Activated CD4-positive, alpha-beta T cell treated with anti-CD3 and anti-CD28 coated beads for 36 hours (primary cell): Measurements from ENCODE around the gene C6orf163. TPM values are rescaled to one million over a fixed set of nuclear protein-coding genes. Genes with fewer than 3 reads are reported as not detected.

Source experiments
- ATAC-seq: fragments of 200-7000 bp; cut with Tn5 transposase; one replicate; pipeline ENCODE4 v1.10.0; 2021; ENCODE audit warnings: mild to moderate bottlenecking, moderate library complexity
- CTCF ChIA-PET: fragments of 350-600 bp; sonication (Branson Sonifier 250); formaldehyde crosslinking; loops from one replicate; lab custom pipeline; 2021; ENCODE audit warnings: antibody characterized with exemption; lab: Charles Lee
- POLR2A ChIA-PET: fragments of 350-600 bp; sonication (Branson Sonifier 250); formaldehyde crosslinking; loops from one replicate; lab custom pipeline; 2021; ENCODE audit warnings: antibody characterized with exemption, inconsistent platforms; lab: Charles Lee
- DNase-seq: peaks from one replicate; pipeline ENCODE4 v3.0.0-alpha.2; 2020
- H3K27ac Mint-ChIP-seq: one replicate; pipeline ENCODE4 v1.8.0; 2021; ENCODE audit warnings: mixed read lengths
- H3K27me3 Mint-ChIP-seq: one replicate; pipeline ENCODE4 v1.8.0; 2021; ENCODE audit warnings: mixed read lengths
- H3K36me3 Mint-ChIP-seq: one replicate; pipeline ENCODE4 v1.8.0; 2021; ENCODE audit warnings: low read depth, mixed read lengths
- H3K4me1 Mint-ChIP-seq: one replicate; pipeline ENCODE4 v1.8.0; 2021; ENCODE audit warnings: mixed read lengths
- H3K4me3 Mint-ChIP-seq: one replicate; pipeline ENCODE4 v1.8.0; 2021; ENCODE audit warnings: mild to moderate bottlenecking, moderate library complexity, mixed read lengths
- H3K9me3 Mint-ChIP-seq: one replicate; pipeline ENCODE4 v1.8.0; 2021; ENCODE audit warnings: low read depth, mixed read lengths
- intact Hi-C, 2 experiments: fragments of 100-400 bp; cut with DNase I in 1 of 2; cut with micrococcal nuclease in 1 of 2; formaldehyde crosslinking; loops; one replicate each; pipeline versions ENCODE4 v1.14.2 to v1.15.1; 2022 to 2024; cut with DNase I, micrococcal nuclease
- total RNA-seq, 2 experiments: library from RNA; stranded (reverse); gene quantifications; one replicate each; pipeline ENCODE4 v1.2.3, GENCODE V29; 2021

Gene C6orf163
- total RNA-seq, 2 experiments from 2014 or later: 1.2 to 1.5 TPM

GRCh38 chr6:87357479-87358196, 13.0 kb downstream of the C6orf163 start:
- ChIA-PET POLR2A (no interaction called here), CTCF (no interaction called here)
- Mint-ChIP-seq H3K9me3 (no peaks in the 10 kb centered on the region), H3K36me3 (peaks cover 7% of the 10 kb centered on the region), H3K27ac (no peak overlapping the region), H3K4me1 (no peaks in the 10 kb centered on the region), H3K4me3 (no peak overlapping the region), H3K27me3 (no peaks in the 10 kb centered on the region)
- ATAC-seq: no peak
- no peak for DNase-seq
- intact Hi-C loops: no loop called here

GRCh38 chr6:87364602-87365252, 20.1 kb downstream of the C6orf163 start:
- no peak for ATAC-seq
- DNase-seq: no peak
- Mint-ChIP-seq H3K9me3 (peaks cover 7% of the 10 kb centered on the region), H3K4me1 (no peaks in the 10 kb centered on the region), H3K36me3 (peaks cover 7% of the 10 kb centered on the region), H3K27me3 (no peaks in the 10 kb centered on the region), H3K4me3 (no peak overlapping the region), H3K27ac (no peak overlapping the region)
- intact Hi-C loops: no loop called here
- CTCF ChIA-PET: interaction anchor here (0.6 to 0.9 kb wide), 2 partner anchors 9 to 12 kb away, joined by 3 to 5 read pairs; no protein-coding TSS in a partner anchor
- POLR2A ChIA-PET: no interaction called here

- H3K4me1 Mint-ChIP-seq: no peaks in the 10 kb centered on the region
- ATAC-seq (no peak), DNase-seq (no peak)
- ChIA-PET POLR2A (interaction anchor here (0.6 kb wide), 1 partner anchor 421 kb away, joined by 3 read pairs; no protein-coding TSS in a partner anchor), CTCF (interaction anchor here (0.5 to 1.3 kb wide), 4 partner anchors 16 to 287 kb away, joined by 3 read pairs; no protein-coding TSS in a partner anchor)
- no peaks in the 10 kb centered on the region for H3K27me3 Mint-ChIP-seq
- H3K4me3 Mint-ChIP-seq: no peak overlapping the region
- intact Hi-C loops: no loop called here
- peaks cover 8% of the 10 kb centered on the region for H3K9me3 Mint-ChIP-seq
- H3K36me3 Mint-ChIP-seq: peaks cover 3% of the 10 kb centered on the region
- H3K27ac Mint-ChIP-seq: no peak overlapping the region
These were observed 21.6 kb downstream of the C6orf163 start for GRCh38 chr6:87366072-87366827.

- ChIA-PET CTCF (interaction anchor here (0.7 to 1.3 kb wide), 3 partner anchors 15 to 288 kb away, joined by 3 read pairs; no protein-coding TSS in a partner anchor), POLR2A (no interaction called here)
- H3K36me3 Mint-ChIP-seq: peaks cover 3% of the 10 kb centered on the region
- no peaks in the 10 kb centered on the region for H3K27me3 Mint-ChIP-seq
- intact Hi-C loops: no loop called here
- no peak overlapping the region for H3K27ac Mint-ChIP-seq
- DNase-seq (no peak), ATAC-seq (no peak)
- no peaks in the 10 kb centered on the region for H3K4me1 Mint-ChIP-seq
- no peak overlapping the region for H3K4me3 Mint-ChIP-seq
- peaks cover 8% of the 10 kb centered on the region for H3K9me3 Mint-ChIP-seq
These were observed 22.3 kb downstream of the C6orf163 start for GRCh38 chr6:87366899-87367298.

GRCh38 chr6:87373377-87373776, 28.8 kb downstream of the C6orf163 start:
- Mint-ChIP-seq H3K4me3 (no peak overlapping the region), H3K4me1 (no peaks in the 10 kb centered on the region), H3K27ac (no peak overlapping the region), H3K27me3 (no peaks in the 10 kb centered on the region), H3K9me3 (peaks cover 4% of the 10 kb centered on the region), H3K36me3 (no peaks in the 10 kb centered on the region)
- ATAC-seq: no peak
- ChIA-PET POLR2A (no interaction called here), CTCF (no interaction called here)
- intact Hi-C loops: no loop called here
- DNase-seq: no peak

GRCh38 chr6:87375315-87375714, 30.7 kb downstream of the C6orf163 start:
- H3K27me3 Mint-ChIP-seq: no peaks in the 10 kb centered on the region
- POLR2A ChIA-PET: no interaction called here

GRCh38 chr6:87376643-87377042, 32.0 kb downstream of the C6orf163 start:
- ChIA-PET CTCF (interaction anchor here (0.8 kb wide), 1 partner anchor 12 kb away, joined by 5 read pairs; no protein-coding TSS in a partner anchor), POLR2A (interaction anchor here (0.6 kb wide), 1 partner anchor 28 kb away, joined by 3 read pairs; no protein-coding TSS in a partner anchor)
- intact Hi-C loops: no loop called here
- no peaks in the 10 kb centered on the region for H3K9me3 Mint-ChIP-seq
- ATAC-seq (no peak), DNase-seq (no peak)
- H3K4me3 Mint-ChIP-seq: no peak overlapping the region
- H3K36me3 Mint-ChIP-seq: no peaks in the 10 kb centered on the region
- H3K4me1 Mint-ChIP-seq: peaks cover 3% of the 10 kb centered on the region
- H3K27me3 Mint-ChIP-seq: no peaks in the 10 kb centered on the region
- no peak overlapping the region for H3K27ac Mint-ChIP-seq

More at GRCh38 chr6:87375315-87375714, 30.7 kb downstream of the C6orf163 start:
- H3K9me3 Mint-ChIP-seq: no peaks in the 10 kb centered on the region
- no peak for DNase-seq
- H3K4me1 Mint-ChIP-seq: peaks cover 3% of the 10 kb centered on the region
- H3K36me3 Mint-ChIP-seq: no peaks in the 10 kb centered on the region
- no peak overlapping the region for H3K4me3 Mint-ChIP-seq
- intact Hi-C loops: no loop called here
- no peak overlapping the region for H3K27ac Mint-ChIP-seq
- ATAC-seq: no peak
- CTCF ChIA-PET: no interaction called here

- CTCF ChIA-PET: interaction anchor here (0.6 to 1.0 kb wide), 2 partner anchors 15 to 55 kb away, joined by 3 read pairs; no protein-coding TSS in a partner anchor
- H3K4me1 Mint-ChIP-seq: peaks cover 3% of the 10 kb centered on the region
- DNase-seq: no peak
- POLR2A ChIA-PET: no interaction called here
- H3K27me3 Mint-ChIP-seq: no peaks in the 10 kb centered on the region
- no peaks in the 10 kb centered on the region for H3K9me3 Mint-ChIP-seq
- H3K4me3 Mint-ChIP-seq: no peak overlapping the region
- intact Hi-C loops: no loop called here
- no peak overlapping the region for H3K27ac Mint-ChIP-seq
- H3K36me3 Mint-ChIP-seq: no peaks in the 10 kb centered on the region
- ATAC-seq: no peak
These were observed 34.3 kb downstream of the C6orf163 start for GRCh38 chr6:87378947-87379346.

- Mint-ChIP-seq H3K4me3 (no peak overlapping the region), H3K9me3 (no peaks in the 10 kb centered on the region), H3K27me3 (no peaks in the 10 kb centered on the region), H3K36me3 (no peaks in the 10 kb centered on the region), H3K4me1 (peaks cover 3% of the 10 kb centered on the region), H3K27ac (no peak overlapping the region)
- ChIA-PET POLR2A (no interaction called here), CTCF (interaction anchor here (0.8 to 1.1 kb wide), 2 partner anchors 10 to 16 kb away, joined by 3 read pairs; no protein-coding TSS in a partner anchor)
- ATAC-seq (no peak), DNase-seq (no peak)
- intact Hi-C loops: no loop called here
These were observed 38.2 kb downstream of the C6orf163 start for GRCh38 chr6:87382861-87383260.

GRCh38 chr6:87384038-87384437, 39.4 kb downstream of the C6orf163 start:
- DNase-seq (no peak), ATAC-seq (no peak)
- no peak overlapping the region for H3K27ac Mint-ChIP-seq
- H3K4me3 Mint-ChIP-seq: no peak overlapping the region
- intact Hi-C loops: no loop called here
- POLR2A ChIA-PET: no interaction called here
- CTCF ChIA-PET: no interaction called here
- no peaks in the 10 kb centered on the region for H3K36me3 Mint-ChIP-seq
- no peaks in the 10 kb centered on the region for H3K27me3 Mint-ChIP-seq
- no peaks in the 10 kb centered on the region for H3K9me3 Mint-ChIP-seq
- H3K4me1 Mint-ChIP-seq: no peaks in the 10 kb centered on the region

- DNase-seq (no peak), ATAC-seq (no peak)
- POLR2A ChIA-PET: no interaction called here
- Mint-ChIP-seq H3K36me3 (no peaks in the 10 kb centered on the region), H3K9me3 (no peaks in the 10 kb centered on the region), H3K27ac (no peak overlapping the region), H3K4me3 (no peak overlapping the region), H3K4me1 (no peaks in the 10 kb centered on the region), H3K27me3 (no peaks in the 10 kb centered on the region)
- intact Hi-C loops: no loop called here
- CTCF ChIA-PET: interaction anchor here (1.0 to 1.1 kb wide), 3 partner anchors 10 to 245 kb away, joined by 3 to 4 read pairs (median 3); no protein-coding TSS in a partner anchor
These were observed 39.8 kb downstream of the C6orf163 start for GRCh38 chr6:87384449-87384848.
